Measurements from ENCODE around the gene MSI2. TPM values are rescaled to one million over a fixed set of nuclear protein-coding genes. Genes with fewer than 3 reads are reported as not detected.
A peak's percentile ranks its signal among the peaks of the same experiment; 100 is the strongest.

MSI2 gene
- polyA plus RNA-seq, 1 of the 3 experiments (the other 2 are of a cell fraction) = 24.1 TPM

DNA sequence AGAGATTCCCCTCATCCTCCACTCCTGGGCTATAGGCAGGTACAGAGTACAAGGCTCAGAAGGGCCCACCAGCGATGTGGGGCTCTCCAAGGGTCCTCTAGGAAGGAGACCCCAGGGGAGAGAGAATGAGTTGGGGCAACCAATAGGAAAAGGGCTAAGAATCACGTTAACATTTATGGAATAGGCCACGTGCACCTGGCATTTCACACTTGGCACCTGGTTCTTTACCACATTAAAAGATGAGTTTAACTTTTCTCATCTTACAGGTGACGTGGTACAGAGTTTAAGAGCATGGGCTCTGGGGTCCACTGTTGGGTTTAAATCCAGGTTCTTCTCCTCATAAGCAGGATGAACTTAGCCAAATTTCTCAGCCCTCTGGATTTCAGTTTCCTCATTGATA, 245.7 kb downstream of the MSI2 start:
- Histone ChIP-seq H4K20me1 (ENCODE audit: insufficient read depth) (no peaks in the 10 kb centered on the region), H3K9me2 (no peaks in the 10 kb centered on the region), H3K36me3 (replicated peaks in 1 of 2; ENCODE audit: control insufficient read depth in 1 of 2, insufficient read depth in 2 of 2, low read length in 1 of 2) (no peaks in the 10 kb centered on the region), H2AFZ (ENCODE audit: low read depth) (no peak overlapping the region), H3K9ac (no peak overlapping the region), H3F3A (replicated peaks; ENCODE audit: insufficient read depth) (no peaks in the 10 kb centered on the region), H3K4me1 (ENCODE audit: control insufficient read depth in 1 of 2, insufficient read depth in 2 of 2, low read depth in 1 of 2, low read length in 1 of 2) (peaks cover 14 to 65% of the 10 kb centered on the region in 2 experiments; a peak in 3 of 4 replicates), H3K4me2 (no peak overlapping the region), H3K9me3 (no peaks in the 10 kb centered on the region), H3K27ac (ENCODE audit: low read depth in 2 of 2, low read length in 1 of 2) (peak overlapping the region in 1 of 2 experiments; percentile 60; a peak in 2 of 4 replicates), H3K4me3 (ENCODE audit: low read depth in 2 of 2, low read length in 1 of 2) (no peak overlapping the region), H3K79me2 (ENCODE audit: insufficient read depth) (no peaks in the 10 kb centered on the region), H3K27me3 (ENCODE audit: insufficient read depth) (no peaks in the 10 kb centered on the region)
- TF ChIP-seq, protein P1, sequence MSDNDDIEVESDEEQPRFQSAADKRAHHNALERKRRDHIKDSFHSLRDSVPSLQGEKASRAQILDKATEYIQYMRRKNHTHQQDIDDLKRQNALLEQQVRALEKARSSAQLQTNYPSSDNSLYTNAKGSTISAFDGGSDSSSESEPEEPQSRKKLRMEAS (IDR thresholded peaks at IDR 0.05; ENCODE audit: low read depth) = no peak
- TF ChIP-seq FOXM1 (IDR thresholded peaks at IDR 0.05; ENCODE audit: low read depth) = no peak
- TF ChIP-seq MXI1 (IDR thresholded peaks at IDR 0.05; ENCODE audit: low read depth, low read length) = no peak
- TF ChIP-seq NRF1 (IDR thresholded peaks at IDR 0.05; ENCODE audit: low read depth, low read length) = no peak
- TF ChIP-seq FOSL2 (IDR thresholded peaks at IDR 0.05; ENCODE audit: borderline replicate concordance, low read depth) = no peak
- TF ChIP-seq SMC3 (IDR thresholded peaks at IDR 0.05; ENCODE audit: low read depth, low read length) = no peak
- TF ChIP-seq ELF1 (IDR thresholded peaks at IDR 0.05) = no peak
- no peak for TF ChIP-seq TAF1 (IDR thresholded peaks at IDR 0.05; ENCODE audit: borderline replicate concordance, low read depth, low read length)
- no peak for TF ChIP-seq RXRA (IDR thresholded peaks at IDR 0.05; ENCODE audit: borderline replicate concordance, low read depth)
- no peak for TF ChIP-seq RFX5 (IDR thresholded peaks at IDR 0.05; ENCODE audit: low read length)
- no peak for TF ChIP-seq FOXJ3 (CRISPR knock-in tag; IDR thresholded peaks at IDR 0.05)
- TF ChIP-seq YY1 (IDR thresholded peaks at IDR 0.05; ENCODE audit: low read depth) = no peak
- TF ChIP-seq, protein P2, sequence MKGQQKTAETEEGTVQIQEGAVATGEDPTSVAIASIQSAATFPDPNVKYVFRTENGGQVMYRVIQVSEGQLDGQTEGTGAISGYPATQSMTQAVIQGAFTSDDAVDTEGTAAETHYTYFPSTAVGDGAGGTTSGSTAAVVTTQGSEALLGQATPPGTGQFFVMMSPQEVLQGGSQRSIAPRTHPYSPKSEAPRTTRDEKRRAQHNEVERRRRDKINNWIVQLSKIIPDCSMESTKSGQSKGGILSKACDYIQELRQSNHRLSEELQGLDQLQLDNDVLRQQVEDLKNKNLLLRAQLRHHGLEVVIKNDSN (IDR thresholded peaks at IDR 0.05; ENCODE audit: borderline replicate concordance, low read depth) = no peak
- TF ChIP-seq, protein P3, sequence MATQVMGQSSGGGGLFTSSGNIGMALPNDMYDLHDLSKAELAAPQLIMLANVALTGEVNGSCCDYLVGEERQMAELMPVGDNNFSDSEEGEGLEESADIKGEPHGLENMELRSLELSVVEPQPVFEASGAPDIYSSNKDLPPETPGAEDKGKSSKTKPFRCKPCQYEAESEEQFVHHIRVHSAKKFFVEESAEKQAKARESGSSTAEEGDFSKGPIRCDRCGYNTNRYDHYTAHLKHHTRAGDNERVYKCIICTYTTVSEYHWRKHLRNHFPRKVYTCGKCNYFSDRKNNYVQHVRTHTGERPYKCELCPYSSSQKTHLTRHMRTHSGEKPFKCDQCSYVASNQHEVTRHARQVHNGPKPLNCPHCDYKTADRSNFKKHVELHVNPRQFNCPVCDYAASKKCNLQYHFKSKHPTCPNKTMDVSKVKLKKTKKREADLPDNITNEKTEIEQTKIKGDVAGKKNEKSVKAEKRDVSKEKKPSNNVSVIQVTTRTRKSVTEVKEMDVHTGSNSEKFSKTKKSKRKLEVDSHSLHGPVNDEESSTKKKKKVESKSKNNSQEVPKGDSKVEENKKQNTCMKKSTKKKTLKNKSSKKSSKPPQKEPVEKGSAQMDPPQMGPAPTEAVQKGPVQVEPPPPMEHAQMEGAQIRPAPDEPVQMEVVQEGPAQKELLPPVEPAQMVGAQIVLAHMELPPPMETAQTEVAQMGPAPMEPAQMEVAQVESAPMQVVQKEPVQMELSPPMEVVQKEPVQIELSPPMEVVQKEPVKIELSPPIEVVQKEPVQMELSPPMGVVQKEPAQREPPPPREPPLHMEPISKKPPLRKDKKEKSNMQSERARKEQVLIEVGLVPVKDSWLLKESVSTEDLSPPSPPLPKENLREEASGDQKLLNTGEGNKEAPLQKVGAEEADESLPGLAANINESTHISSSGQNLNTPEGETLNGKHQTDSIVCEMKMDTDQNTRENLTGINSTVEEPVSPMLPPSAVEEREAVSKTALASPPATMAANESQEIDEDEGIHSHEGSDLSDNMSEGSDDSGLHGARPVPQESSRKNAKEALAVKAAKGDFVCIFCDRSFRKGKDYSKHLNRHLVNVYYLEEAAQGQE (IDR thresholded peaks at IDR 0.05; ENCODE audit: low read depth, low read length) = no peak
- no peak for TF ChIP-seq TEAD4 (IDR thresholded peaks at IDR 0.05; ENCODE audit: borderline replicate concordance, insufficient read depth)
- no peak for TF ChIP-seq TCF12 (IDR thresholded peaks at IDR 0.05)
- no peak for TF ChIP-seq POLR2AphosphoS5 (IDR thresholded peaks at IDR 0.05; ENCODE audit: low read depth, low read length)
- no peak for DNase-seq
- ChIA-PET CTCF (interaction anchor here (1.0 to 1.3 kb wide), 2 partner anchors 12 to 60 kb away, joined by 3 to 5 read pairs; no protein-coding TSS in a partner anchor), POLR2A (interaction anchor here (1.6 kb wide), 1 partner anchor 36 kb away, joined by 5 read pairs; no protein-coding TSS in a partner anchor)
- WGBS (ENCODE audit: low lambda C conversion rate) = 92% methylated on average over 4 of the region's 4 CpGs
